ENCODE measurements around the gene ACOXL. TPM values are rescaled to one million over a fixed set of nuclear protein-coding genes. Genes with fewer than 3 reads are reported as not detected.
"Not testable (repeated sequence)": the region's sequence is repeated elsewhere in the genome, so short reads cannot be mapped to it uniquely, and the experiment has no call there.

Gene ACOXL
- total and polyA plus RNA-seq, 9 donors: 0.17 to 0.31 (median 0.23) TPM; not detected in 4

GRCh38 chr2:110853948-110854347, 121.6 kb downstream of the ACOXL start:
- TF ChIP-seq POLR2A (IDR thresholded peaks at IDR 0.05): no peak
- TF ChIP-seq CTCF (IDR thresholded peaks at IDR 0.05): no peak
- no peak for TF ChIP-seq EP300 (IDR thresholded peaks at IDR 0.05)
- Histone ChIP-seq H3K27ac (no peak overlapping the region), H3K4me3 (no peak overlapping the region), H3K9me3 (no peaks in the 10 kb centered on the region), H3K36me3 (no peaks in the 10 kb centered on the region), H3K27me3 (no peaks in the 10 kb centered on the region), H3K4me1 (ENCODE audit: insufficient read depth) (no peaks in the 10 kb centered on the region)
- 69 to 77% (median 70%) methylated on average over 3 of the region's 3 CpGs for WGBS, 3 donors
- DNase-seq: no peak
- intact Hi-C loops (cut with DNase I): no loop called here

GRCh38 chr2:110854355-110855081, 122.1 kb downstream of the ACOXL start:
- H3K27ac ChIP-seq: no peak overlapping the region
- no peaks in the 10 kb centered on the region for H3K36me3 ChIP-seq
- TF ChIP-seq POLR2A (IDR thresholded peaks at IDR 0.05): no peak
- no peak for TF ChIP-seq EP300 (IDR thresholded peaks at IDR 0.05)
- TF ChIP-seq CTCF (IDR thresholded peaks at IDR 0.05): no peak
- intact Hi-C loops (cut with DNase I): no loop called here
- no peaks in the 10 kb centered on the region for H3K4me1 ChIP-seq (ENCODE audit: insufficient read depth)
- no peak overlapping the region for H3K4me3 ChIP-seq
- no peaks in the 10 kb centered on the region for H3K9me3 ChIP-seq
- H3K27me3 ChIP-seq: no peaks in the 10 kb centered on the region
- DNase-seq: no peak

GRCh38 chr2:110855841-110856240, 123.5 kb downstream of the ACOXL start:
- H3K27me3 ChIP-seq; H3K9me3 ChIP-seq; intact Hi-C loops (cut with DNase I); H3K36me3 ChIP-seq; DNase-seq; H3K4me3 ChIP-seq; H3K4me1 ChIP-seq (ENCODE audit: insufficient read depth); H3K27ac ChIP-seq: not testable (repeated sequence)
- WGBS, 3 donors: 86 to 94% (median 88%) methylated on average over 7 of the region's 7 CpGs

GRCh38 chr2:110858135-110858725, 125.9 kb downstream of the ACOXL start:
- no peaks in the 10 kb centered on the region for H3K36me3 ChIP-seq
- H3K4me1 ChIP-seq (ENCODE audit: insufficient read depth): no peaks in the 10 kb centered on the region
- intact Hi-C loops (cut with DNase I): no loop called here
- no peaks in the 10 kb centered on the region for H3K9me3 ChIP-seq
- no peaks in the 10 kb centered on the region for H3K27me3 ChIP-seq
- TF ChIP-seq POLR2A (IDR thresholded peaks at IDR 0.05): no peak
- TF ChIP-seq CTCF (IDR thresholded peaks at IDR 0.05): no peak
- TF ChIP-seq EP300 (IDR thresholded peaks at IDR 0.05): no peak
- 58 to 69% (median 63%) methylated on average over 12 of the region's 12 CpGs for WGBS, 3 donors
- no peak overlapping the region for H3K4me3 ChIP-seq
- no peak for DNase-seq
- H3K27ac ChIP-seq: no peak overlapping the region

GRCh38 chr2:110858993-110859701, 126.8 kb downstream of the ACOXL start:
- TF ChIP-seq POLR2A (IDR thresholded peaks at IDR 0.05): no peak
- no peaks in the 10 kb centered on the region for H3K27me3 ChIP-seq
- H3K36me3 ChIP-seq: no peaks in the 10 kb centered on the region
- no peaks in the 10 kb centered on the region for H3K9me3 ChIP-seq
- no peak overlapping the region for H3K4me3 ChIP-seq
- no peak for DNase-seq
- 53 to 56% (median 54%) methylated on average over 13 of the region's 13 CpGs for WGBS, 3 donors
- H3K4me1 ChIP-seq (ENCODE audit: insufficient read depth): no peaks in the 10 kb centered on the region
- no peak overlapping the region for H3K27ac ChIP-seq
- intact Hi-C loops (cut with DNase I): no loop called here

Data from ovary (tissue), 9 donors.